HG03565 (cell line): ENCODE data around the gene FMN1.
"Not testable (repeated sequence)": the region's sequence is repeated elsewhere in the genome, so short reads cannot be mapped to it uniquely, and the experiment has no call there.

Experiments
- ATAC-seq: cut with Tn5 transposase; IDR thresholded peaks from one replicate; pipeline ENCODE4 v1.9.1; 2021; ENCODE audit warnings: mild to moderate bottlenecking, moderate library complexity; ENCODE audit not compliant: unreplicated experiment

Gene FMN1

GRCh38 chr15:33098094-33099058, 96.1 kb downstream of the FMN1 start:
- ATAC-seq, result no peak

DNA sequence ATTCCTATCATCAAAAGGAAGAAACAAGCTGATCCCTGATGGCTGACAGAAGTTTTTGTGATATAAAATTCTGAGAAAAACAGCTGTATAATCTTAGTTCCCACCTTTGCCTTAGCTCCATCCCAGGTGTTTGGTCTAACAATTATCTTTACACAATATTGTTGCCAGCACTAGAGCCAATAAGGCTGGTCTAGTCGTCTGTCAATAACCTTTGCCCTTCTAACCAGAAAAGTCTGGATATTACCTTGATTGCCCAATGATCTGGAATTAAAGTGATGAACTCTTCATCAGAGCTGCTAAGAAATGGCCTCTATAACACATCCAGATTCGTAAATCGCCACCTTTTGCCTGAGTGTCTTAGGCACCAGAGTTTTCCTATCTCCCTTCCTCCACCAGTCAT, 98.4 kb downstream of the FMN1 start:
- no peak for ATAC-seq

- ATAC-seq, result no peak
Observed at GRCh38 chr15:33095641-33096040, 98.9 kb downstream of the FMN1 start.

- ATAC-seq, result no peak
Observed at GRCh38 chr15:33094336-33094735, 100.2 kb downstream of the FMN1 start.

GRCh38 chr15:33093222-33093621, 101.3 kb downstream of the FMN1 start:
- ATAC-seq, result no peak

DNA sequence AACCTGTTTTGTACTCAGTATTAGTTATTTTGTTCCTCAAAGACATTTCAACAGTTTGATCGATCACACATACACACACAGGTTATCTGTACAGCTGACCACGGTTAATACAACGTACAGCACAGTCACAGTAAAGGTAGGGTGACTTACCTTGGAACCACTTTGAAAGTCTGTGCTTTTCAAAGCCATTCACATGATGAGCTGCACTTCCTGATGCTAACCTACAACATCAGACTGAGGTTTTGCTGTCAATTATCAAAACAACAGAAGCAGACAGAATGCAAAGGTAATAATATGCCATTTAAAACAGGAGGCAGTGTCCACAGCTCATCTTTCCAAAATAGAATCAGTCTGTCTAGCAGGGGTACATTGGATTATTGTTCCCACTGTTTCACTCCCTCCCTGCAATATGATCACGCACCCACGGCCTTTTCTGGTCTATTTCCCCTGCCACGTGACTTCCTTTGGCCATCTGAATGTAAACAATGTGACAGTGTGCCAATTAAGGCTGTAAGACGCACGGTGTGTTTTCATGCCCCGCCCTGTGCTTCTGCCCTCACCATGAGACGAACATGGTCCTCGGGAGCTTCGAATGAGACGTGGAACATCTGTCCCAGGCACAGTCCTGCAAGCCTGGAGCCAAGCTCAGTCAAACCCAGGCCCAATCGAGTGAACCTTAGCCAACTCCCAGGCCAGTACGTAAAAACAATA, 102.4 kb downstream of the FMN1 start:
- no peak for ATAC-seq

DNA sequence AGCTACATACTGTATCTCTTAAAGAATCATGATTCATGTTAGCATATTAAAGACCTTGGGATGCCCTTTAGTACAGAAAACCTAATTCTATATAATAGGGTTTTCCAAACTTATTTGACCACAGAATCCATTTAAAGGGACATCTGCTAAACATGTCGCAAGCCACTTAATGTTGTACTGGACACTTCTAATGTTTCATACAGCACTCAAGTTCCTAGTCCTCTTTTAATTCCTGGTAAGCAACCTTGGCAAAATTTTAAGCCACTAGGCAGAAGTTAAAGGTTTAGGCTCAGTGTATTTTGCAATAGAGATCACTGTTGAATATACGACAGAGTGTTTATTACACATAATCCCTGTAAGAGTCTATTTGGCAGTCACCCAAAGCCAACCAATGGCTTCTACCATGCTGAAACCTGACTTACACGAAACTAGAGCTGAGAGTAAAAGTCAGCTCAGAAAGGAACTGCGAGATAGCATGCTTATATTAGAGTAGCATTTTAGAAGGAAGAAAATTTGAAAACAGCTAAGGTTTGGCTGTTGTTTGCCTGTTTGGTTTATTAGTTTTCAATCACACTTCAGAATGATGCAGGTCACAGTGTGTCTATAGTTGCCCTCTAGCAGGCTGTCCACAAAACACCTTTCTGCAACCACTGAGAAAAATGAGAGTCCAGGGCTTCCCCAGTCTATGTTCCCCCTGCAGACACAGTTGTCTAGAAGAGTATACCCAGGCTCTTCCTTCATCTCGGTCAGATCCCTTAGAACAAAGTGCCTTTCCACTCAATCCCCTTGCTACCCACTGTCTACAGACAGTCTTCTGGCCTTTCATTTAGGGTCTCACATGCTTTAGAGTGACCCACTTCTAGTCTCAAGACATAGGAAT, 104.4 kb downstream of the FMN1 start:
- ATAC-seq, result no peak

- ATAC-seq, result no peak
Observed at GRCh38 chr15:33089165-33089877, 105.2 kb downstream of the FMN1 start.

DNA sequence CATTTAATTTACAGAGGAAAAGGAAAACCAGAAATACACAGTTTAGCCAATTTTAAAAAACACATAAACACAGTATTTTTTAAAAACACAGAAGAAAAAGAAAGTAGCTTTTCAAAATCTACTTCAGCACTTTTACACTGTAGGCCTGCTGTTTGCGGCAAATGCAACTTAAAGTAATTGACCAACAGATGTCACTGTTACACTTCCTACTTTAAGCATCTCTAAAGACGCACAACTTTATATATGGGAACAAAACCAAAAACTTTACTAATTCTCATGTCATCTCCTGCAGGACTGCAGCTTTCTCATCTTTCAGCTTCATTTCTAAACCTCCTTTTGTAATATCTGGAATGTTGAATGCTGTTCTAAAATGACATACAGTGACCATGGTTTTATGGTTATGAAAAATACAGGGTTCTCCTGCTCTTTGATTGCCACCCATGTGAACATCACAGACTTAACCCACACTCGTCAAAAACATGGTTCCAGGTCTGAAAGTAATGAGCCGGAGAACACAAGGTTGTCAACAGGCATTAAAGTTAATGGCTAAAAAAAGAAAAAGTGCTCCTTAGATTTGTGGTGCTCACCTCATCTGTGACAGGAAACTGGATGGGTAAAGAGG, 107.9 kb downstream of the FMN1 start:
- ATAC-seq, result no peak

GRCh38 chr15:33084661-33085060, 109.9 kb downstream of the FMN1 start:
- no peak for ATAC-seq

DNA sequence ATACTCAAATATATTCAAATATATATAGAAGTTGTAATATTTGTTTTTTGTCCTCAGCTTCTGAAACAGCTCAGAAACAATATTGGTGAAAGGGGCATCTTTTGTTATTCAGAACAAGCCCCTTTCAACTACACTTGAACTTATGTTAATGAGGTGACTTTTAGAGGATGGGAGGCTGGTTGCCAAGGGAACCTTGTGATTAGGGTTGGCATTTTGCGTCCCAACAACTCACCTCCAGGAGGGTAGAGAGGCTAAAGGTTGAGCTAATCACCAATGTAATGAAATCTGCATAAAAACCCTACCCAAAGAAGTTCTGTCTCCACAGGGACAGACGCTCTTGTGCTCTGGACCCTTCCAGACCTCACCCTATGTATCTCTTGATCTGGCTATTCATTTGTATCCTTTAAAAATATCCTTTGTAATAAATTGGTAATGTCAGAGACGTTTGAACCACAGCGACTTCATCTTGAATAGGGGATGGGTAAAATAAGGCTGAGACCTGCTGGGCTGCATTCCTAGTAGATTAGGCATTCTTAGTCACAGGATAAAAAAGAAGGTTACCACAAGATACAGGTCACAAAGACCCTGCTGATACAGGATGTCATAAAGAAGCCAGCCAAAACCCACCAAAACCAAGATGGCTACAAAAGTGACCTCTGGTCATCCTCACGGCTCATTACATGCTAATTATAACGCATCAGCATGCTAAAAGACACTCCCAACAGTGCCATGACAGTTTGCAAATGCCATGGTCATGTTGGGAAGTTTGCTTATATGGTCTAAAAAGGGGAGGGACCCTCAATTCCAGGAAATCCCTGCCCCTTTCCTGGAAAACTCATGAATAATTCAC, 111.1 kb downstream of the FMN1 start:
- ATAC-seq, result no peak

GRCh38 chr15:33080006-33080405, 114.5 kb downstream of the FMN1 start:
- ATAC-seq, result no peak

DNA sequence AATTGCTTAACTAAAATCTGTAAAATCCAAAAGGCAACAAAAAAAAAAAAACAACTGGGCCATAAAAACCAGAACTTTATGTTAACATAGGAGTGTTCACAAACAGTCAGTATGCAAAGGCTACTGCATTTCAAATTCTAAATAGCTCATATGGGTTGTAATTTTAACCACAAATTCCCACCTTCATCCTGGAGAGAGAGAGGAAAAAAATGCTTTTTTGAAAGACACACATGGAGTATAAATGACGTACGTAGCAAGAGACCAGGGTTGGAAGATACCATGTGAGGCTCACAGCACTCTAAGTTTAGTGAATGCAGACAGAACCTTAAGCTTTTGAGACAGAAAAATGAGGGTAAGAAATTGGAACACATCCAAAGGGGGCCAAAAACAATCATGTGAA, 115.9 kb downstream of the FMN1 start:
- no peak for ATAC-seq

DNA sequence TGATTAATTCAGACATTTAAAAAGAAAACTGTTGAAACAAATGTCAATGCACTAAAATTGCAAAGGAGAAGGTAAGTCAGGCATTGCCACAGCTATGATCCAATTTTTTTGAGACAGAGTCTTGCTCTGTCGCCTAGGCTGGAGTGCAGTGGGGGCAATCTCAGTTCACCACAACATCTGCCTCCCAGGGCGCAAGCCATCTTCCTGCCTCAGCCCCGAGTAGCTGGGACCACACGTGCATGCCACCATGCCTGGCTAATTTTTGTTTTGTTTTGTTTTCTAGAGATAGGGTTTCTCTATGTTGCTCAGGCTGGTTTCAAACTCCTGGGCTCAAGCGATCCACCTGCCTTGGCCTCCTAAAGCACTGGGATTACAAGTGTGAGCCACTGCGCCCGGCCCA, 117.6 kb downstream of the FMN1 start:
- no peak for ATAC-seq

- no peak for ATAC-seq
Observed at GRCh38 chr15:33074942-33075341, 119.6 kb downstream of the FMN1 start.

GRCh38 chr15:33074212-33074611, 120.3 kb downstream of the FMN1 start:
- ATAC-seq, result no peak

- no peak for ATAC-seq
Observed at GRCh38 chr15:33071451-33071850, 123.1 kb downstream of the FMN1 start.

GRCh38 chr15:33069903-33070302, 124.6 kb downstream of the FMN1 start:
- not testable (repeated sequence) for ATAC-seq

DNA sequence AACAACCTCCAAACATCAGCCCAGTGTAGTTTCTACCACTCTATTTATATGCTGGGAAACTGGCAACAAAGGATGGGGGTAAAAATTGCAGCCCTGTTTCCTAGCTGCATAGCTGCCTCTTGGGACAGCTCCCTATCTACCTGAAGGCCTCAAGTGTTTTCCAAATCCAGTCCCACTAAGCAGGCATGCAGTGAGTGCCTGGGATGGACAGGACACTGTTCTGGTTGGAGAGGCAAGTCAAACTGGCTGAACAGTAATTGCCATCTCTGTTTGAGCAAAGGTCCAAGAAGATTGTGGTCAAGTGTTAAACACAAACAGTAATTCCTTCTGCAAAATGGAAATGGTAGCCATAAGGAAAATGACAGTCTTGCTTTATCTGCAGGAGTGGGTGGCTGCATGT, 125.4 kb downstream of the FMN1 start:
- no peak for ATAC-seq
